Mucosa of stomach (tissue), 1 donor: ENCODE measurements around the gene C3orf38.
"Not testable (repeated sequence)": the region's sequence is repeated elsewhere in the genome, so short reads cannot be mapped to it uniquely, and the experiment has no call there.

Experiments used
- H3K27me3 ChIP-seq: one replicate; pipeline ENCODE4 v1.7.0; 2013; ENCODE audit warnings: mild to moderate bottlenecking, low read length; ENCODE audit not compliant: control insufficient read depth, insufficient read depth
- H3K36me3 ChIP-seq: one replicate; pipeline ENCODE4 v1.7.0; 2013; ENCODE audit warnings: low read length; ENCODE audit not compliant: control insufficient read depth, insufficient read depth
- H3K4me1 ChIP-seq: one replicate; pipeline ENCODE4 v1.7.0; 2013; ENCODE audit warnings: mild to moderate bottlenecking, low read length; ENCODE audit not compliant: control insufficient read depth, insufficient read depth
- H3K4me3 ChIP-seq: one replicate; pipeline ENCODE4 v1.7.0; 2013; ENCODE audit warnings: low read length
- H3K9ac ChIP-seq: one replicate; pipeline ENCODE4 v1.7.0; 2013; ENCODE audit warnings: mild to moderate bottlenecking, low read length, moderate library complexity
- H3K9me3 ChIP-seq: one replicate; pipeline ENCODE4 v1.7.0; 2013; ENCODE audit warnings: mild to moderate bottlenecking, low read length, moderate library complexity; ENCODE audit not compliant: control insufficient read depth
- donor health status: Pancreatic carcinoma.

Gene C3orf38

DNA sequence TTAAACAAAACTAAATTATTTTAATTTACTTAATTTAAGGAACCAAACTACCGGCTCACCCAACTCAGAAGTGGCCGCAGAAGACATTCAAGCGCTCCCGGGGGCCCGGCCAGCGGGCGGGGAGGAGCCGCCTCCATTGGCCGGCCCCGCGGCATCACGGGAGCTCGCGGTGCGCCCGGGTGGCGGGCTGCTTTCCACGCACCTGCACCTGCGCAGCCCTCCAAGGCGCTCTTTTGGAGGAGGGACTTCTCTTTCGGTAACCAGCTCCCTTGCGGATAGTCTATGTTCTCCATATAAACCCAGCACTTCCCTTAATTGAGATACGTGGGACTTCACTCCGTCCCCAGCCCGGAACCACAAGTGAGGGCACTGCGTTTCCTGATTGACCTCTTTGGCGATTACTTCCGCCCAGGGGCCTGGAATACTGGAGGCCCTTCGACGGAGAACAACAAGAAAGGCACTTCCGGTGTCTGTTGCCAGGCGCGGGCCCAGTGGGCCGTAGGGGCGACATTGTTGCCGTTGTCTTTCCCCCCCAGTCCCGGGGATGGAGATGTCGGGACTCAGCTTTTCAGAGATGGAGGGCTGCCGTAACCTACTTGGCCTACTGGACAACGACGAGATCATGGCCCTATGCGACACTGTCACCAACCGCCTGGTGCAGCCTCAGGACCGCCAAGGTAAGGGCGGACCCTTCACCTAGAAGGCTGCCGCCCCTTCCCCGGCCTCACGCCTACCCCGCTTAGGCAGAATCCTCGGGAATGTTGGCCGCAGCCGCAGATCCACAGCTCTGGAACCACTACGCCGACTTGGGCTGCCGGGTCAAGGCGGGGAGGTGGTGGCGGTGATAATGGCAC lies at the start of gene C3orf38:
Gene C3orf38, plus strand, starts transcription at position 451 of the 854 bp plus-strand sequence. Its CDS starts 94 bp downstream, at position 545.
- peaks cover 12% of the 10 kb centered on the region for H3K4me1 ChIP-seq
- no peaks in the 10 kb centered on the region for H3K27me3 ChIP-seq
- peak within 1 kb of the TSS; percentile 94 for H3K4me3 ChIP-seq
- peak within 1 kb of the TSS; percentile 91 for H3K9ac ChIP-seq
- no peaks in the 10 kb centered on the region for H3K9me3 ChIP-seq
- no peaks in the 10 kb centered on the region for H3K36me3 ChIP-seq

DNA sequence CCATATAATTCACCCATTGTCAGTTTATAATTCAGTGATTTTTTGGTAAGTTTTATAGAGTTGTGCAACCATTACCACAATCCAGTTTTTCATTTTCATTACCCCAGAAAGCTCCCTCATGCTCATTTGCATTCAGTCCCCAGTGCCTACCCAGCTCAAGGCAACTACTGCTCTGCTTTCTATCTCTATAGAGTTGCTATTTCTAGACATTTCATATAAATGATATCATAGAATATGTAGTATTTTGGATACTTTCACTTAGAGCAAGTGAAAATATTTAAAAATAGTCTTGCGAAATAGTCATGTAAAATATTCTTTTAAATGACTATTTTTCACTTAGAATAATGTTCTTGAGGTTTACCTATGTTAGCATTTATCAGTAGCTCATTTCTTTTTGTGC lies 48.6 kb upstream of the C3orf38 start:
- H3K4me1 ChIP-seq, result no peaks in the 10 kb centered on the region
- H3K36me3 ChIP-seq, result no peaks in the 10 kb centered on the region
- no peak overlapping the region for H3K4me3 ChIP-seq
- H3K9ac ChIP-seq, result no peak overlapping the region
- no peaks in the 10 kb centered on the region for H3K27me3 ChIP-seq
- no peaks in the 10 kb centered on the region for H3K9me3 ChIP-seq

- no peaks in the 10 kb centered on the region for H3K27me3 ChIP-seq
- no peaks in the 10 kb centered on the region for H3K9me3 ChIP-seq
- H3K4me3 ChIP-seq, result no peak overlapping the region
- no peak overlapping the region for H3K9ac ChIP-seq
- H3K36me3 ChIP-seq, result no peaks in the 10 kb centered on the region
- H3K4me1 ChIP-seq, result no peaks in the 10 kb centered on the region
These were observed 44.4 kb upstream of the C3orf38 start for GRCh38 chr3:88105325-88105724.

GRCh38 chr3:88112289-88112688 lies 37.5 kb upstream of the C3orf38 start:
- Histone ChIP-seq H3K4me3 (no peak overlapping the region), H3K9ac (no peak overlapping the region), H3K27me3 (no peaks in the 10 kb centered on the region), H3K36me3 (no peaks in the 10 kb centered on the region), H3K9me3 (no peaks in the 10 kb centered on the region), H3K4me1 (no peaks in the 10 kb centered on the region)

GRCh38 chr3:88113311-88114162 lies 36.2 kb upstream of the C3orf38 start:
- H3K4me3 ChIP-seq, result no peak overlapping the region
- no peaks in the 10 kb centered on the region for H3K4me1 ChIP-seq
- H3K36me3 ChIP-seq, result no peaks in the 10 kb centered on the region
- H3K27me3 ChIP-seq, result no peaks in the 10 kb centered on the region
- no peaks in the 10 kb centered on the region for H3K9me3 ChIP-seq
- H3K9ac ChIP-seq, result no peak overlapping the region

GRCh38 chr3:88114878-88115549 lies 34.7 kb upstream of the C3orf38 start:
- H3K4me3 ChIP-seq, result no peak overlapping the region
- no peaks in the 10 kb centered on the region for H3K4me1 ChIP-seq
- no peaks in the 10 kb centered on the region for H3K27me3 ChIP-seq
- H3K9ac ChIP-seq, result no peak overlapping the region
- H3K9me3 ChIP-seq, result no peaks in the 10 kb centered on the region
- no peaks in the 10 kb centered on the region for H3K36me3 ChIP-seq

DNA sequence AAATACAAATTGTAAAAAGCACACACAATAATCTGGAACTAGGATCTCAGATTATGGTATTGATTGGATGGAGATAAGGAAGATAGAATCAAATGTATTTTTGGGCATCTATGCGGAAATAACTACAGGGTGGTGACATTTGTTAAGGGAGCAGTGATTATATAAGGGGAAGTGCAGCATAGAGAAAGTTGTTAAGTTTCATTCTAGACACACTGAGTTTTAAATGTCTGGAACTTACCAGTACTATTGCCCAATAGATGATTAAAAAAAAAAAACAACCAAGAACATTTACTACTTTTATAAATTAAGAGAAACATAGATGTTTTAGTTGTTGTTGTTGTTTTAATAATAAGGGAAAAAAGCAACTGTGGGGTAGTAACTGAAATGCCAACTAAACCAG lies 32.1 kb upstream of the C3orf38 start:
- H3K9ac ChIP-seq, result no peak overlapping the region
- H3K36me3 ChIP-seq, result no peaks in the 10 kb centered on the region
- H3K4me3 ChIP-seq, result no peak overlapping the region
- H3K27me3 ChIP-seq, result no peaks in the 10 kb centered on the region
- no peaks in the 10 kb centered on the region for H3K9me3 ChIP-seq
- H3K4me1 ChIP-seq, result no peaks in the 10 kb centered on the region

DNA sequence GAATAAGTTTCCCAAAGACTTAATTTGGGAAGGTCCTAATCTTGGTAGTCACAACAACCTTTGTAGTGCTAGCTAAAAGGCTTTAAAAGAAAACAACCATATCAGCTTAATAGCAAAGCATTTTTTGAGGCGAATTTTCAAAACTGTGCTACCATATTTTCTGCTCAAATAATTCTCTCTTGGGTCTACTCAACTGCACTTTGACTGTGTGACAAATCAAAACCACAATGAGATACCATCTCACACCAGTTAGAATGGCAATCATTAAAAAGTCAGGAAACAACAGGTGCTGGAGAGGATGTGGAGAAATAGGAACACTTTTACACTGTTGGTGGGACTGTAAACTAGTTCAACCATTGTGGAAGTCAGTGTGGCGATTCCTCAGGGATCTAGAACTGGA lies 31.2 kb upstream of the C3orf38 start:
- H3K9me3 ChIP-seq, H3K9ac ChIP-seq, H3K36me3 ChIP-seq, H3K4me1 ChIP-seq, H3K4me3 ChIP-seq, H3K27me3 ChIP-seq: not testable (repeated sequence)

GRCh38 chr3:88123526-88123925 lies 26.2 kb upstream of the C3orf38 start:
- no peaks in the 10 kb centered on the region for H3K4me1 ChIP-seq
- no peak overlapping the region for H3K4me3 ChIP-seq
- no peaks in the 10 kb centered on the region for H3K27me3 ChIP-seq
- H3K36me3 ChIP-seq, result no peaks in the 10 kb centered on the region
- H3K9me3 ChIP-seq, result no peaks in the 10 kb centered on the region
- H3K9ac ChIP-seq, result no peak overlapping the region

DNA sequence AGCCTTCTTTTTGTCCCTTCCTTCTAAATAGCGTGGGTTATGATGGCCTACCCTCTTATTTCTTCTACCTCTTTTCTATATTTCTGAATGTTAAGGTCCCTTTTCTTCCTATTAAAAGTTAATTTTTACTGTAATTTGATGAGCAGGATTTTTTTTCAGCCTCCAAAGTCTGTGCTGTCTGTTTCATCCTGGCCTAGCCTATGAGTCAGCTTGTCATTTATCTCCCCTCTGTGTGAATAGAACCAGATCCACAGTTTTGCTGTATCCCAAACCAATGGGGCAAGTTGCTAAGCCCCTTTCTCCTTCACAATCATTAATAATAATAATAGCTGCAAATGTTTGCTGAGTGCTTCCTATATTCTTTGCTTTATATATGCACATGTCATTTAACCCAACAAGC lies 18.1 kb upstream of the C3orf38 start:
- H3K4me3 ChIP-seq, result no peak overlapping the region
- no peaks in the 10 kb centered on the region for H3K27me3 ChIP-seq
- no peaks in the 10 kb centered on the region for H3K9me3 ChIP-seq
- no peaks in the 10 kb centered on the region for H3K36me3 ChIP-seq
- H3K9ac ChIP-seq, result no peak overlapping the region
- no peaks in the 10 kb centered on the region for H3K4me1 ChIP-seq

GRCh38 chr3:88132894-88133293 lies 16.9 kb upstream of the C3orf38 start:
- Histone ChIP-seq H3K27me3 (no peaks in the 10 kb centered on the region), H3K9ac (no peak overlapping the region), H3K9me3 (no peaks in the 10 kb centered on the region), H3K36me3 (no peaks in the 10 kb centered on the region), H3K4me3 (no peak overlapping the region), H3K4me1 (no peaks in the 10 kb centered on the region)
